MM.1S (cell line): ENCODE results near the gene PLCH1.
"Not testable (repeated sequence)": the region's sequence is repeated elsewhere in the genome, so short reads cannot be mapped to it uniquely, and the experiment has no call there.

ENCODE experiments used
- CTCF ChIP-seq: fragments of 300-600 bp; sonication (generic); IDR thresholded peaks from 2 replicates; pipeline ENCODE4 v1.5.1; 2016; ENCODE audit warnings: antibody characterized with exemption, low read length, mixed read lengths
- EZH2 ChIP-seq: fragments of 300-600 bp; sonication (generic); optimal IDR thresholded peaks from 2 replicates; pipeline ENCODE3; 2017; ENCODE audit warnings: low read depth, mild to moderate bottlenecking, antibody characterized with exemption, low read length, mixed read lengths
- EZH2phosphoT487 ChIP-seq: fragments of 300-600 bp; sonication (generic); IDR thresholded peaks from 2 replicates; pipeline ENCODE4 v1.6.1; 2018; ENCODE audit warnings: antibody characterized with exemption, low read length

DNA sequence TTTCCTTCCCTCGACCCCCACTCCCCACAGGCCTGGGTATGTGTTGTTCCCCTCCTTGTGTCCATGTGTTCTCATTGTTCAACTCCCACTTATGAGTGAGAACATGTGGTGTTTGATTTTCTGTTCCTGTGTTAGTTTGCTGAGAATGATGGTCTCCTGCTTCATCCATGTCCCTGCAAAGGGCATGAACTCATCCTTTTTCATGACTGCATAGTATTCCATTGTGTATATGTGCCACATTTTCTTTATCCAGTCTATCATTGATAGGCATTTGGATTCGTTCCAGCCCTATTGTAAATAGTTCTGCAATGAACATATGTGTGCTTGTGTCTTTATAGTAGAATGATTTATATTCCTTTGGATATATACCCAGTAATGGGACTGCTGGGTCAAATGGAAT is 350.0 kb downstream of the PLCH1 start:
- not testable (repeated sequence) for TF ChIP-seq EZH2, CTCF, EZH2phosphoT487
